Liver (tissue), 9 donors: Measurements from ENCODE around the gene ZNF655. TPM values are rescaled to one million over a fixed set of nuclear protein-coding genes. Genes with fewer than 3 reads are reported as not detected.

ENCODE experiments used
- DNase-seq: peaks from one replicate; pipeline ENCODE4 v3.0.0-alpha.2; 2017; ENCODE audit warnings: low spot score
- H3K27ac ChIP-seq, 2 donors: one replicate each; pipeline ENCODE4 v1.7.0; 2013; ENCODE audit warnings: inconsistent platforms in 2 of 2, low read length in 2 of 2, control low read depth in 1 of 2, low read depth in 1 of 2, mild to moderate bottlenecking in 1 of 2
- H3K27me3 ChIP-seq, 4 donors: one replicate each; pipeline versions ENCODE4 v1.6.1 to v1.7.0; 2013; ENCODE audit warnings: low read length in 3 of 4, inconsistent platforms in 1 of 4, mild to moderate bottlenecking in 1 of 4, moderate library complexity in 1 of 4; ENCODE audit not compliant: control insufficient read depth in 4 of 4, insufficient read depth in 4 of 4
- H3K36me3 ChIP-seq, 4 donors: one replicate each; pipeline versions ENCODE4 v1.6.1 to v1.7.0; 2013; ENCODE audit warnings: low read length in 3 of 4, mild to moderate bottlenecking in 3 of 4, low read depth in 1 of 4, moderate library complexity in 1 of 4; ENCODE audit not compliant: control insufficient read depth in 4 of 4, insufficient read depth in 3 of 4
- H3K4me1 ChIP-seq, 4 donors: one replicate each; pipeline versions ENCODE4 v1.6.1 to v1.7.0; 2013; ENCODE audit warnings: low read length in 3 of 4, mild to moderate bottlenecking in 3 of 4, moderate library complexity in 1 of 4; ENCODE audit not compliant: control insufficient read depth in 4 of 4, insufficient read depth in 4 of 4
- H3K4me3 ChIP-seq, 3 donors: one replicate each; pipeline versions ENCODE4 v1.6.1 to v1.7.0; 2013; ENCODE audit warnings: low read length in 3 of 3, control low read depth in 1 of 3, low read depth in 1 of 3, mild to moderate bottlenecking in 1 of 3
- H3K9ac ChIP-seq, 2 donors: one replicate each; pipeline ENCODE4 v1.7.0; 2013; ENCODE audit warnings: low read length in 2 of 2, mild to moderate bottlenecking in 2 of 2, moderate library complexity in 2 of 2, control low read depth in 1 of 2, low read depth in 1 of 2
- H3K9me3 ChIP-seq, 4 donors: one replicate each; pipeline versions ENCODE4 v1.6.1 to v1.7.0; 2013; ENCODE audit warnings: low read length in 3 of 4; ENCODE audit not compliant: control insufficient read depth in 4 of 4
- EGR1 ChIP-seq, 2 donors: IDR thresholded peaks; 2 replicates each; pipeline ENCODE4 v1.6.1; 2016 to 2018; ENCODE audit warnings: antibody characterized with exemption in 2 of 2, low read depth in 2 of 2
- FOXA1 ChIP-seq: IDR thresholded peaks from 2 replicates; pipeline ENCODE4 v1.6.1; 2016; ENCODE audit warnings: antibody characterized with exemption
- FOXA2 ChIP-seq: IDR thresholded peaks from 2 replicates; pipeline ENCODE4 v1.6.1; 2016; ENCODE audit warnings: antibody characterized with exemption
- GABPA ChIP-seq, 2 donors: IDR thresholded peaks in 1 of 2; conservative IDR thresholded peaks in 1 of 2; 2 replicates each; pipeline ENCODE4 v1.6.1; 2016; ENCODE audit warnings: antibody characterized with exemption in 2 of 2, mild to moderate bottlenecking in 1 of 2, moderate library complexity in 1 of 2
- HNF4A ChIP-seq, 2 donors: conservative IDR thresholded peaks; 2 replicates each; pipeline ENCODE4 v1.6.1; 2016; ENCODE audit warnings: antibody characterized with exemption in 2 of 2, mild to moderate bottlenecking in 2 of 2
- HNF4G ChIP-seq: IDR thresholded peaks from 2 replicates; pipeline ENCODE4 v1.6.1; 2016; ENCODE audit warnings: antibody characterized with exemption
- JUND ChIP-seq, 2 donors: IDR thresholded peaks; 2 replicates each; pipeline ENCODE4 v1.6.1; 2016; ENCODE audit warnings: antibody characterized with exemption in 2 of 2
- NR2F2 ChIP-seq: IDR thresholded peaks from 2 replicates; pipeline ENCODE4 v1.6.1; 2016; ENCODE audit warnings: antibody characterized with exemption
- RAD21 ChIP-seq, 2 donors: IDR thresholded peaks; 2 replicates each; pipeline ENCODE4 v1.6.1; 2016; ENCODE audit warnings: antibody characterized with exemption in 2 of 2, mild to moderate bottlenecking in 2 of 2
- RXRA ChIP-seq, 2 donors: IDR thresholded peaks; 2 replicates each; pipeline ENCODE4 v1.6.1; 2017 to 2018; ENCODE audit warnings: antibody characterized with exemption in 2 of 2, mild to moderate bottlenecking in 1 of 2
- SP1 ChIP-seq: IDR thresholded peaks from 2 replicates; pipeline ENCODE4 v1.6.1; 2018; ENCODE audit warnings: antibody characterized with exemption, mild to moderate bottlenecking
- TAF1 ChIP-seq: conservative IDR thresholded peaks from 2 replicates; pipeline ENCODE4 v1.6.1; 2016; ENCODE audit warnings: antibody characterized with exemption, mild to moderate bottlenecking
- YY1 ChIP-seq: IDR thresholded peaks from 2 replicates; pipeline ENCODE4 v1.6.1; 2016; ENCODE audit warnings: antibody characterized with exemption, mild to moderate bottlenecking
- ZBTB33 ChIP-seq: IDR thresholded peaks from 2 replicates; pipeline ENCODE4 v1.6.1; 2016; ENCODE audit warnings: antibody characterized with exemption
- WGBS: extraction: QIAGEN DNeasy Blood & Tissue Kit; methylation state at CpG from one replicate; pipeline ENCODE4 v1.1.7; 2013; 5-methylcytosine and 5-hydroxymethylcytosine counted together
- polyA plus RNA-seq, 2 donors: library from polyadenylated mRNA; stranded (reverse) in 1 of 2; unstranded in 1 of 2; fragments of 200-250 nt in 1 of 2; fragments of >200 nt in 1 of 2; fragmentation: Nextera tagmentation in 1 of 2; extraction: Ambion mirVana in 1 of 2; gene quantifications; one replicate each; pipeline versions ENCODE4 v1.2.1 to v1.2.3, GENCODE V29; 2013 to 2015
- total RNA-seq, 2 donors: library from RNA; depleted of rRNA; stranded (reverse); fragments of >200 nt; gene quantifications; one replicate each; pipeline ENCODE4 v1.2.3, GENCODE V29; 2014
- TF ChIP-seq, protein P1 (sequence below): IDR thresholded peaks from 2 replicates; pipeline ENCODE4 v1.6.1; 2016; ENCODE audit warnings: antibody characterized with exemption
- TF ChIP-seq, protein P2 (sequence below): fragments of 150-350 bp; IDR thresholded peaks from 2 replicates; pipeline ENCODE4 v1.5.1; 2017; ENCODE audit warnings: improper control_type of control experiment, low read depth, low read length; ENCODE audit not compliant: missing input control
- TF ChIP-seq, protein P3 (sequence below): IDR thresholded peaks from 2 replicates; pipeline ENCODE4 v1.6.1; 2016; ENCODE audit warnings: antibody characterized with exemption
- TF ChIP-seq, protein P4 (sequence below): IDR thresholded peaks from 2 replicates; pipeline ENCODE4 v1.6.1; 2016; ENCODE audit warnings: antibody characterized with exemption, mild to moderate bottlenecking
- donor health status: healthy.
- donor health status: healthy.
- donor health status: healthy.
- donor health status: healthy.
- donor health status: healthy.

ZNF655 gene
- total and polyA plus RNA-seq, 4 donors: 15.9 to 59.7 (median 32.4) TPM

- H3K36me3 ChIP-seq: peaks cover 3 to 51% (median 28%) of the 10 kb centered on the region in 4 donors
- no peaks in the 10 kb centered on the region for H3K4me1 ChIP-seq
- no peak overlapping the region for H3K27ac ChIP-seq
- TF ChIP-seq, protein P1, sequence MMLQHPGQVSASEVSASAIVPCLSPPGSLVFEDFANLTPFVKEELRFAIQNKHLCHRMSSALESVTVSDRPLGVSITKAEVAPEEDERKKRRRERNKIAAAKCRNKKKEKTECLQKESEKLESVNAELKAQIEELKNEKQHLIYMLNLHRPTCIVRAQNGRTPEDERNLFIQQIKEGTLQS: no peak
- TF ChIP-seq ZBTB33: no peak
- no peak for TF ChIP-seq TAF1
- no peak for TF ChIP-seq GABPA (IDR thresholded peaks at IDR 0.05 in 1 of 2, conservative IDR thresholded peaks at IDR 0.05 in 1 of 2)
- TF ChIP-seq RXRA (IDR thresholded peaks at IDR 0.05): no peak
- TF ChIP-seq, protein P2, sequence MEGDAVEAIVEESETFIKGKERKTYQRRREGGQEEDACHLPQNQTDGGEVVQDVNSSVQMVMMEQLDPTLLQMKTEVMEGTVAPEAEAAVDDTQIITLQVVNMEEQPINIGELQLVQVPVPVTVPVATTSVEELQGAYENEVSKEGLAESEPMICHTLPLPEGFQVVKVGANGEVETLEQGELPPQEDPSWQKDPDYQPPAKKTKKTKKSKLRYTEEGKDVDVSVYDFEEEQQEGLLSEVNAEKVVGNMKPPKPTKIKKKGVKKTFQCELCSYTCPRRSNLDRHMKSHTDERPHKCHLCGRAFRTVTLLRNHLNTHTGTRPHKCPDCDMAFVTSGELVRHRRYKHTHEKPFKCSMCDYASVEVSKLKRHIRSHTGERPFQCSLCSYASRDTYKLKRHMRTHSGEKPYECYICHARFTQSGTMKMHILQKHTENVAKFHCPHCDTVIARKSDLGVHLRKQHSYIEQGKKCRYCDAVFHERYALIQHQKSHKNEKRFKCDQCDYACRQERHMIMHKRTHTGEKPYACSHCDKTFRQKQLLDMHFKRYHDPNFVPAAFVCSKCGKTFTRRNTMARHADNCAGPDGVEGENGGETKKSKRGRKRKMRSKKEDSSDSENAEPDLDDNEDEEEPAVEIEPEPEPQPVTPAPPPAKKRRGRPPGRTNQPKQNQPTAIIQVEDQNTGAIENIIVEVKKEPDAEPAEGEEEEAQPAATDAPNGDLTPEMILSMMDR: no peak
- no peak for TF ChIP-seq FOXA2
- no peak for TF ChIP-seq HNF4A (conservative IDR thresholded peaks at IDR 0.05)
- TF ChIP-seq, protein P3, sequence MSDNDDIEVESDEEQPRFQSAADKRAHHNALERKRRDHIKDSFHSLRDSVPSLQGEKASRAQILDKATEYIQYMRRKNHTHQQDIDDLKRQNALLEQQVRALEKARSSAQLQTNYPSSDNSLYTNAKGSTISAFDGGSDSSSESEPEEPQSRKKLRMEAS: no peak
- TF ChIP-seq EGR1 (IDR thresholded peaks at IDR 0.05; ENCODE audit: low read depth in 2 of 2): no peak
- TF ChIP-seq YY1: no peak
- no peak for TF ChIP-seq NR2F2
- TF ChIP-seq FOXA1: no peak
- TF ChIP-seq, protein P4, sequence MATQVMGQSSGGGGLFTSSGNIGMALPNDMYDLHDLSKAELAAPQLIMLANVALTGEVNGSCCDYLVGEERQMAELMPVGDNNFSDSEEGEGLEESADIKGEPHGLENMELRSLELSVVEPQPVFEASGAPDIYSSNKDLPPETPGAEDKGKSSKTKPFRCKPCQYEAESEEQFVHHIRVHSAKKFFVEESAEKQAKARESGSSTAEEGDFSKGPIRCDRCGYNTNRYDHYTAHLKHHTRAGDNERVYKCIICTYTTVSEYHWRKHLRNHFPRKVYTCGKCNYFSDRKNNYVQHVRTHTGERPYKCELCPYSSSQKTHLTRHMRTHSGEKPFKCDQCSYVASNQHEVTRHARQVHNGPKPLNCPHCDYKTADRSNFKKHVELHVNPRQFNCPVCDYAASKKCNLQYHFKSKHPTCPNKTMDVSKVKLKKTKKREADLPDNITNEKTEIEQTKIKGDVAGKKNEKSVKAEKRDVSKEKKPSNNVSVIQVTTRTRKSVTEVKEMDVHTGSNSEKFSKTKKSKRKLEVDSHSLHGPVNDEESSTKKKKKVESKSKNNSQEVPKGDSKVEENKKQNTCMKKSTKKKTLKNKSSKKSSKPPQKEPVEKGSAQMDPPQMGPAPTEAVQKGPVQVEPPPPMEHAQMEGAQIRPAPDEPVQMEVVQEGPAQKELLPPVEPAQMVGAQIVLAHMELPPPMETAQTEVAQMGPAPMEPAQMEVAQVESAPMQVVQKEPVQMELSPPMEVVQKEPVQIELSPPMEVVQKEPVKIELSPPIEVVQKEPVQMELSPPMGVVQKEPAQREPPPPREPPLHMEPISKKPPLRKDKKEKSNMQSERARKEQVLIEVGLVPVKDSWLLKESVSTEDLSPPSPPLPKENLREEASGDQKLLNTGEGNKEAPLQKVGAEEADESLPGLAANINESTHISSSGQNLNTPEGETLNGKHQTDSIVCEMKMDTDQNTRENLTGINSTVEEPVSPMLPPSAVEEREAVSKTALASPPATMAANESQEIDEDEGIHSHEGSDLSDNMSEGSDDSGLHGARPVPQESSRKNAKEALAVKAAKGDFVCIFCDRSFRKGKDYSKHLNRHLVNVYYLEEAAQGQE: no peak
- TF ChIP-seq JUND (IDR thresholded peaks at IDR 0.05): no peak
- no peak for TF ChIP-seq SP1
- TF ChIP-seq RAD21 (IDR thresholded peaks at IDR 0.05): no peak
- no peak for TF ChIP-seq HNF4G
- H3K9me3 ChIP-seq: no peaks in the 10 kb centered on the region
- H3K4me3 ChIP-seq: no peak overlapping the region
- WGBS: 90% methylated on average over 3 of the region's 3 CpGs
- H3K27me3 ChIP-seq: no peaks in the 10 kb centered on the region
- H3K9ac ChIP-seq: no peak overlapping the region
- DNase-seq: no peak
These were observed 13.3 kb downstream of the ZNF655 start for GRCh38 chr7:99571768-99572167.
